Endothelial cell (in vitro differentiated cells): Measurements from ENCODE around the gene TMEM151B. TPM values are rescaled to one million over a fixed set of nuclear protein-coding genes. Genes with fewer than 3 reads are reported as not detected.

Source experiments
- DNase-seq: peaks from one replicate; pipeline ENCODE4 v3.0.0; 2021; ENCODE audit warnings: low spot score
- H3K27ac Mint-ChIP-seq: one replicate; pipeline ENCODE4 v1.8.0; 2021; ENCODE audit warnings: mixed read lengths, inconsistent platforms; ENCODE audit not compliant: unreplicated experiment
- H3K27me3 Mint-ChIP-seq: one replicate; pipeline ENCODE4 v1.8.0; 2021; ENCODE audit warnings: mild to moderate bottlenecking, moderate library complexity, mixed read lengths, inconsistent platforms; ENCODE audit not compliant: unreplicated experiment
- H3K36me3 Mint-ChIP-seq: one replicate; pipeline ENCODE4 v1.8.0; 2021; ENCODE audit warnings: mild to moderate bottlenecking, low read depth, mixed read lengths, inconsistent platforms; ENCODE audit not compliant: unreplicated experiment
- H3K4me1 Mint-ChIP-seq: one replicate; pipeline ENCODE4 v1.8.0; 2021; ENCODE audit warnings: mild to moderate bottlenecking, mixed read lengths, inconsistent platforms; ENCODE audit not compliant: unreplicated experiment
- H3K4me3 Mint-ChIP-seq: one replicate; pipeline ENCODE4 v1.8.0; 2021; ENCODE audit warnings: mild to moderate bottlenecking, mixed read lengths, inconsistent platforms; ENCODE audit not compliant: unreplicated experiment
- H3K9me3 Mint-ChIP-seq: one replicate; pipeline ENCODE4 v1.8.0; 2021; ENCODE audit warnings: mixed read lengths, inconsistent platforms; ENCODE audit not compliant: unreplicated experiment
- total RNA-seq: library from RNA; stranded (reverse); fragmentation: NEBNext Ultra II Directional; extraction: Animal tissue kit (Norgen Biotek cat#: 25700); gene quantifications from one replicate; pipeline ENCODE4 v1.2.1, GENCODE V29; 2021; ENCODE audit not compliant: unreplicated experiment
- TF ChIP-seq, protein P1 (sequence below): fragments of 200-600 bp; sonication (generic); IDR thresholded peaks from one replicate; pipeline ENCODE4 v1.5.0; 2021; ENCODE audit warnings: antibody characterized with exemption; ENCODE audit not compliant: unreplicated experiment

The TMEM151B gene
- total RNA-seq, 1 donor from 2014 or later = 0.28 TPM

DNA sequence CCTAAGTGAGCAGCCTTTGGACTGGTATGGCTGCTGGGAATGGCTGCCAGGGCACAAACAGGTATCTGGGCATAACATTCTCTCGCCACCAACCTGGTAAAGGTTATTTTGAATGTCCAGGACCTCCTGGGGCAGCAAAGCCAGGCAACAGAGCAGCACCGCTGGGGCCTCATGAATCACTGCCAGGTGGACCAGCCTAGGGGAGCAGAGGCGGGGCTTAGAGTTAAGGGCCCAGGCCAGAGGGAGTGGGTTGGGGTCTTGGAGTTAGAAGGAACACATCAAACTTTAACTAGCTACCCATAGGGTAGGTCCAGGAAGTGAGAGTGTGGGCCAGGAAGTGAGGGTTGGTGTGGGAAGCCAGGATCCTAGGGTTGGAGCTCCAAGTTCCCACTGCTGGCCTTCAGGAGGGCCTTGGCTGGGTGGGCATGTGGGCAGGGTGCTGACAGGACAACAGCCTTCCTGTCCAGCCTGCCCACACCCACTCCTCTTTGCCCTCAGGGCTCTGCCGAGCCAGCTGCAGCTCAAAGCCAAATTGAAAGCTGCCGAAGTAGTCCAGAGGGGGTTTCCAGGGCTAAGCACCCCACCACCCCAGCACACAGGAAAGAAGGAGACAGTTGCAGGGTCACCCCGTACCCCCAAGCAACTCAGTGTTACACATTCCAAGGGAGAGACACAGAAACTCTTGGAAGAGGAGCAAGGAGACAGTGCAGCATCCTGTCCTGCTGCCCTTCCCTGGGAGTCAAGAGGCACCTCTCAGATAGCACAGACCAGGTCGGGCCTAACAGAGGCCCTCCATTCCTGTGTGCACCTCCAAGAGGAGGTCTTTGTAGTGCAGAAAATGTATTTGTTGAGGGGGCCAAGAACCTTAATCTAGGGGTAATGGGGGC is 7.5 kb upstream of the TMEM151B start:
- H3K27ac Mint-ChIP-seq = peak overlapping the region; percentile 13
- H3K27me3 Mint-ChIP-seq = peaks cover 7% of the 10 kb centered on the region
- H3K4me1 Mint-ChIP-seq = peaks cover 37% of the 10 kb centered on the region
- H3K4me3 Mint-ChIP-seq = peak overlapping the region; percentile 96
- TF ChIP-seq, protein P1, sequence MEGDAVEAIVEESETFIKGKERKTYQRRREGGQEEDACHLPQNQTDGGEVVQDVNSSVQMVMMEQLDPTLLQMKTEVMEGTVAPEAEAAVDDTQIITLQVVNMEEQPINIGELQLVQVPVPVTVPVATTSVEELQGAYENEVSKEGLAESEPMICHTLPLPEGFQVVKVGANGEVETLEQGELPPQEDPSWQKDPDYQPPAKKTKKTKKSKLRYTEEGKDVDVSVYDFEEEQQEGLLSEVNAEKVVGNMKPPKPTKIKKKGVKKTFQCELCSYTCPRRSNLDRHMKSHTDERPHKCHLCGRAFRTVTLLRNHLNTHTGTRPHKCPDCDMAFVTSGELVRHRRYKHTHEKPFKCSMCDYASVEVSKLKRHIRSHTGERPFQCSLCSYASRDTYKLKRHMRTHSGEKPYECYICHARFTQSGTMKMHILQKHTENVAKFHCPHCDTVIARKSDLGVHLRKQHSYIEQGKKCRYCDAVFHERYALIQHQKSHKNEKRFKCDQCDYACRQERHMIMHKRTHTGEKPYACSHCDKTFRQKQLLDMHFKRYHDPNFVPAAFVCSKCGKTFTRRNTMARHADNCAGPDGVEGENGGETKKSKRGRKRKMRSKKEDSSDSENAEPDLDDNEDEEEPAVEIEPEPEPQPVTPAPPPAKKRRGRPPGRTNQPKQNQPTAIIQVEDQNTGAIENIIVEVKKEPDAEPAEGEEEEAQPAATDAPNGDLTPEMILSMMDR = no peak
- DNase-seq = no peak
- no peaks in the 10 kb centered on the region for H3K9me3 Mint-ChIP-seq
- peaks cover 14% of the 10 kb centered on the region for H3K36me3 Mint-ChIP-seq

DNA sequence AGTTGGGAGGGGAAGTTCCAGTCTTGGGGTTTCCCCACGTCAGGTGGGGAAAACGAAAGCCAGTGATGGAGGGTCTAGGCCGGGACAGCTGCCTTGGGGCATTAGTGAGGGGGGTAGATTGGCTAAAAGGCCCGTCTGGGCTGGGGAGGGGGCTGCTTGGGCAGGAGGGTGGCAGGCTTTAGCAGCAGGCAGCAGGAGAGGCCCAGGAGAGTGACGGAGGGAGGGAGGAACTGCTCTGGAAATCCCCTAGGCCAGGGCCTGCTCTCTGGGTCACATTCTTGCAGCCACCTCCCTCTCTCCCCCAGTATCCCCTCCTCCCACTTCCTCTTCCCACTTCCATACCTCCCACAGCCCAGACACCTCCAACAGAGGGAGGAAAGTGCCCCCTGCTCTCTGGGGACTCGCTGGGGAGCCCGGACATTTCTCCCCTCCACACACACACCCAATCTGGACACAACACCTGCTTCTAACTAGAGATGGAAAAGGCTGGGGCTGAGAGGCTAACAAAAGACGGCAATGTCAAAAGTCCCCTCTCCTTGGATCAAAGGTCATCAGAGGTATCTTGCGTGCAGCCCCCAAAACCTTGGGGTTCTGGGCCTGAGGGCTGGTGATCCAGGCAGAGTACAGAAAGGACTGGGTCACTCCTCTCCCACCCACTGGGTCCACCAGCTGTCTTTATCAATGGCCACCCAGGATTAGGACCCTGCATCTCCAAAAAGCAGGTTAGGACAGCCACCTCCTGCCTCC is 6.7 kb upstream of the TMEM151B start:
- H3K27me3 Mint-ChIP-seq = peaks cover 5% of the 10 kb centered on the region
- TF ChIP-seq, protein P1 = no peak
- H3K4me3 Mint-ChIP-seq = peak overlapping the region; percentile 96
- DNase-seq = no peak
- H3K27ac Mint-ChIP-seq = peak overlapping the region; percentile 82
- peaks cover 10% of the 10 kb centered on the region for H3K36me3 Mint-ChIP-seq
- peaks cover 31% of the 10 kb centered on the region for H3K4me1 Mint-ChIP-seq
- no peaks in the 10 kb centered on the region for H3K9me3 Mint-ChIP-seq

DNA sequence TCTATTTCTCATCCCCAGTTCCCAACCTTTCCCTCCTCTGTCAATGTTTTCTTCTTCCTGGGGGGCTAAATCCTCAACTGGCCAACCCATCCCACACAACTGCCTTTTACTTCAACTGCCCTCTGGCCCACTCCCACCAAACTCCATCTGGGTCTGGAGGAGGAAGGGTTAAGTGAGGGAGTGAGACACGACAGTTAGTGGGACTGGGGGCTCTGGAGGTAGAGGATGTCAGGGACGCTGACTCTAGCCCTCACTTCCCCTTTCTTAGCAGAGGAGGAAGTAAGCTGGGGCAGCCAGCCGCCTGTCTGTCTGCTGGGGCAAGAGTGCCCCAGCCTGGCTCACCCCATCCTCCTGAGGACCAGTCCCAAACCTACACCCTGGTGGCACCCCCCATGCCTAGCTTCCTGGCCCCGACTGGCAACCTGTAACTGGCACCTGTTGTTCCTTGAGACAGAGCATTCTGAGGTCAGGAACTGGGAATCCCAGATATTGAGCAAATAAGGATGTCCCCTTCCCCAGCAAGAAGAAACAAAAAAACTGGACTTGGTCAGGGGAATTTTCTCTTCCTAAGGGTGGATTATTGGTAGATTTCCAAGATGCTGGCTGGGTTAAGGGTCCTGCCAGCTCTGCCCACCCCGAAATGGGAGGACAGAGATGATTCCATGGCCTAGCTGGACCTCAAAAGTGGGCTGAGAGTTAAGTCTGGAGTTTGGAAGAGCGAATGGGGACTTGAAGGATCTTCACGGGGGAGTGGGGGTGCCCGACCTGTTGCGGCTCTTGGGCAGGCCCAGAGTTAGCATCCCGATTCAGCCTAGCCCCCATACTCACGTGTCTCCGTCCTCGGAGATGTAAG is 5.9 kb upstream of the TMEM151B start:
- TF ChIP-seq, protein P1 = no peak
- peak; percentile 19 for DNase-seq
- H3K36me3 Mint-ChIP-seq = peaks cover 10% of the 10 kb centered on the region
- H3K9me3 Mint-ChIP-seq = no peaks in the 10 kb centered on the region
- peak overlapping the region; percentile 50 for H3K27ac Mint-ChIP-seq
- peak overlapping the region; percentile 96 for H3K4me3 Mint-ChIP-seq
- peaks cover 7% of the 10 kb centered on the region for H3K27me3 Mint-ChIP-seq
- peaks cover 34% of the 10 kb centered on the region for H3K4me1 Mint-ChIP-seq

DNA sequence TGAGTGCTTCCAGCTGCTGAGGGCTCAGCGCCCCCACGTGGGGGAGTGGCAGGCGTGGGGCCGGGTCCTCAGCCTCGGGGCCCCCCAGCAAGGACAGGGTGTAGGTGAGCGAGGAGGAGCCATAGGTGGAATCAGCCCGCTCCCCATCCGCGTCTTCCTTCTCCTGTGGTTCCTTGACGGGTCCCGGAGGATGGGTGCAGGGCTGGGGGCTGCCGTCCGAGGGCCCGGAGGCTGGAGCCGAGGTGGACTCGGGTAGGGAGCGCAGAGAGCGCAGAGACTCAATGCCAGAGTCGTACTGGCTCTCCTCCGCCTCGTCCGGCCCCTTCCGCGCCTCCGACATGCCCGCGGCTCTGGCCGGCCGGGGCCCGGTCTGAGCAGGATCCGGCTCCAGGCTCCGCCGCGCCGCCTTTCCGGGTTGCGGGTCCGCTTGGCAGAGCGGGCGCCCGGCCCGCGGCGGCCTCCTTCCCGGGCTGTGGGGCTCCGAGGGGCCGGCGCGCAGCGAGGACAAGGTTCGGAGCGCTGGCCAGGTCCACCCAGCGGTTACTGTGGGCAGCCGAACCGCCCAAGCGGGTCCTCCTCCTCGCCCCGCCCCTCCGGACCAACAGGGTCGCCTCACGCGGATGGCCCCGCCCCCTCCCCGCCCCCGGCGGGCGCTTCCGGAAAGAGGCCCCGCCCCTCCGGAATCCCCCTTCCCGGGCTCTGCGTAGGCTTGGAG is 5.1 kb upstream of the TMEM151B start, which contains the start of gene NFKBIE:
NFKBIE (minus strand) TSS at position 545 of the 715 bp plus-strand sequence; CDS start at position 340, 205 bp downstream.
- Mint-ChIP-seq H3K4me1 (peaks cover 37% of the 10 kb centered on the region), H3K36me3 (peaks cover 10% of the 10 kb centered on the region), H3K27me3 (peaks cover 12% of the 10 kb centered on the region), H3K27ac (peak within 1 kb of the TSS; percentile 86), H3K9me3 (no peaks in the 10 kb centered on the region), H3K4me3 (peak within 1 kb of the TSS; percentile 96)
- TF ChIP-seq, protein P1 = no peak
- DNase-seq = peak; percentile 96
